Fibroblast of pulmonary artery (primary cell): ENCODE measurements around the gene ZNF410.
"Not testable (repeated sequence)": the region's sequence is repeated elsewhere in the genome, so short reads cannot be mapped to it uniquely, and the experiment has no call there.

Source experiments
- DNase-seq: peaks from one replicate; pipeline ENCODE4 v3.0.0-alpha.2; 2010; ENCODE audit warnings: low read depth
- H3K4me3 ChIP-seq: replicated peaks from 2 replicates; pipeline ENCODE4 v1.5.1; 2011; ENCODE audit warnings: low read depth, mild to moderate bottlenecking, control low read depth, low read length, moderate library complexity
- TF ChIP-seq, protein P1 (sequence below): IDR thresholded peaks from 2 replicates; pipeline ENCODE4 v1.5.1; 2011; ENCODE audit warnings: mild to moderate bottlenecking, control low read depth, low read length, inconsistent platforms; ENCODE audit errors: missing control alignments

ZNF410 gene

DNA sequence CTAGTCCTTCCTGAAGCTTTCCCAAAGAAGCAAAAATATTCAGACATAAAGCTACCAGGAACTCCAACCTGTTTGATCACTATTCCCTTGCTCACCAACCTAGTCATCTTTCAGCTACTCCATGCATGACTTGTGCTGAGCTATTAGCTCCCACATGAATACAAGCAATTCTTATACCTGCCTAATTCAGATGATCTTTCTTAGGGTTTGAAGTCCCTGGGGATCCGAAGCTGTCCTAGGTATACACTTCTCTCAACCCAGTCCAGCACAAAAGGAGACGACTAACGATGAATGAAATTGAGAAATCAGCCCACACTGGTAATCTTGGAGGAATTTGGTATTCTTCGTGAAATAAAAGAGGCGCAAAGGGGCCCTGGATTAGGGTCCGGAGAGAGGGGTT lies 35.7 kb upstream of the ZNF410 start:
- TF ChIP-seq, protein P1, sequence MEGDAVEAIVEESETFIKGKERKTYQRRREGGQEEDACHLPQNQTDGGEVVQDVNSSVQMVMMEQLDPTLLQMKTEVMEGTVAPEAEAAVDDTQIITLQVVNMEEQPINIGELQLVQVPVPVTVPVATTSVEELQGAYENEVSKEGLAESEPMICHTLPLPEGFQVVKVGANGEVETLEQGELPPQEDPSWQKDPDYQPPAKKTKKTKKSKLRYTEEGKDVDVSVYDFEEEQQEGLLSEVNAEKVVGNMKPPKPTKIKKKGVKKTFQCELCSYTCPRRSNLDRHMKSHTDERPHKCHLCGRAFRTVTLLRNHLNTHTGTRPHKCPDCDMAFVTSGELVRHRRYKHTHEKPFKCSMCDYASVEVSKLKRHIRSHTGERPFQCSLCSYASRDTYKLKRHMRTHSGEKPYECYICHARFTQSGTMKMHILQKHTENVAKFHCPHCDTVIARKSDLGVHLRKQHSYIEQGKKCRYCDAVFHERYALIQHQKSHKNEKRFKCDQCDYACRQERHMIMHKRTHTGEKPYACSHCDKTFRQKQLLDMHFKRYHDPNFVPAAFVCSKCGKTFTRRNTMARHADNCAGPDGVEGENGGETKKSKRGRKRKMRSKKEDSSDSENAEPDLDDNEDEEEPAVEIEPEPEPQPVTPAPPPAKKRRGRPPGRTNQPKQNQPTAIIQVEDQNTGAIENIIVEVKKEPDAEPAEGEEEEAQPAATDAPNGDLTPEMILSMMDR, result no peak
- DNase-seq, result peak; percentile 22
- H3K4me3 ChIP-seq, result peak overlapping the region; percentile 62

DNA sequence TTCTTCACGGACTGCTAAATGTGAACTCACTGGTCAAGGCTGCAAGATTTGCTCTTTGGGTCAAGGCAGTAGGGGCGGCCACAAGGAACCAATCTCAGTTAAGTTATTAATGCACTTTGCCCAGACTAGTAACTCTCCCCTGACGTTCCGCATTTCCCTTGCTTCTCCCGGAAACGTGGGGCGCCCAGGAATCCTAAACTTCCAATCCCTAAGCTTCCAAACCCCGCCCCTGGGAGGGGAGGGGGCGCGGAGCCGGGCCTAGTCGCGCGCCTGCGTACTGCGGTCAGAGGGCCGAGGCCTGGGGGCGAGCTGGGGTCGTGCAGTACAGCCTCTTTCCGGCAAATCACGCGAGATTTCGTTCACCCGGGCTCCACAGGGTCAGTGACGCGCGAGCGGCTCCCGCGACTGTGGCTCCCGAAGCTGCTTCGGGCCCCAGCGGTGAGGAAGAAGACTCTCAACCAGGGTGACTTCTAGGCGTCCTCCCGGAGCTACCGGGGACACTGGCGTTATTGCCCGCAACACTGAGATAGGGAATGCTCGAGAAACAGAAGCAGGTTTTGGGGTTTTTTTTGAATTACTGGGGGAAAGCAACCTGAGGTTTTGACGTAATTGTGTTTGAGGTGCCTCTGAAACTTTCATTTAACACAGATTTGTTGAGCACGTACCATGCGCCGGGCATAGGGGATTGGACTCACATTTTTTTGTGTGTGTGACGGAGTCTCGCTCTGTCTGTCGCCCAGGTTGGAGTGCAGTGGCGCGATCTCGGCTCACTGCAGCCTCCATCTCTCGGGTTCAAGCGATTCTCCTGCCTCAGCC lies 34.9 kb upstream of the ZNF410 start, which contains the start of gene PTGR2:
Gene PTGR2, plus strand, starts transcription at position 265 of the 816 bp plus-strand sequence. CDS start 7,032 bp downstream, outside the sequence.
- TF ChIP-seq, protein P1, result no peak

DNA sequence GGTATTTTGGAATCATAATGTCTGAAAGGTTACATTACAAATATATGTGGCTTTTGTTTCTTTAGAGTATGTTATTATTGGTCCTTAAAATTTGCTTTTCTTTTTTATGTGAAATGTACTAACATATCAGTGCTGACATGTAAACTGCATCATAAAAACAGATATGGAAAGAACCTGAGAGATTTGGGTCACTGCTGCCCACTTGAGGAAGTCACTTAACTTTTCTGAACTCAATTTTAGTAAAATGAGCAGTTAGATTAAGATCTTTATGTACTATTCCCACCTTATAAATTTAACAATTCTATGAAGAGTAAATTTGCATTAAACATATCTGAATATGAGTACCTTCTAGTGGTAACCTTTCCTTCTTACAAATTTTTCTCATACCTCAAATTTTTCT lies 27.5 kb upstream of the ZNF410 start:
- no peak overlapping the region for H3K4me3 ChIP-seq
- TF ChIP-seq, protein P1, result no peak
- peak; percentile 14 for DNase-seq

More for the DNA sequence above, 34.9 kb upstream of the ZNF410 start, which contains the start of gene PTGR2:
- peak; percentile 98 for DNase-seq
- H3K4me3 ChIP-seq, result peak within 1 kb of the TSS; percentile 62

DNA sequence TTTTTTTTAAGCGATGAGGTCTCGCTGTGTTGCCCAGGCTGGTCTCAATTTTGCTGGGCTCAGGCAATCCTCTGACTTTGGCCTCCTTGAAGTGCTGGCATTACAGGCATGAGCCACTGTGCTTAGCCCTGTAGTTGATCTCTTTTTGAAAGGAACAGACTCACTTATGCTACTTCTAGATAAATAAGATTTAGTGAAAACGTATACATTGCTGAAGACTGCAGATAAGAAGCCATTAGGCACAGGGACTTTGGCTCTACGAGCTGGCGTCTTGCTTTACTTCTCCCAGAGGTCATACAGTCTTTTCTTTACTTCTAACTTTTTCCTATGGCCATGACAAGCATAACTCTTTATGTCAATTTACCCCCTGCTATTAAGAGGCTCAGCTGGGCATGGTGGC lies 25.6 kb upstream of the ZNF410 start:
- TF ChIP-seq, protein P1, result no peak

DNA sequence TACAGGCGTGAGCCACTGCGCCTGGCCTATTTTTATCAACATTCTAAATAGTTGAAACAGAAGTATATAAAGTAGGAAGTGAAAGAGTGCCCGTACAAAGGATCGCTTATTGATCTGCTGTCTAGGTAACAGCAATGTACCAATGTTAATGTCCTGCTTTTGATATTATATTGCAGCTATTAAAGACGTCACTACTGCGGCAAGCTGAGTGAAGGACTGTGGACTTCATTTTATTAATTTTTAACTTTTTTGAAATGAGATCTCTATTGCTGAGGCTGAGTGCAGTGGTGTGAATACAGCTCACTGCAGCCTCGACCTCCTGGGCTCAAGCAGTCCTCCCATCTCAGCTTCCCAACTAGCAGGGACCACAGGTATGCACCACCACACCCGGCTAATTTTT lies 24.2 kb upstream of the ZNF410 start:
- H3K4me3 ChIP-seq, result no peak overlapping the region
- no peak for DNase-seq
- TF ChIP-seq, protein P1, result no peak

More for the DNA sequence above, 25.6 kb upstream of the ZNF410 start:
- H3K4me3 ChIP-seq, result no peak overlapping the region
- DNase-seq, result no peak

DNA sequence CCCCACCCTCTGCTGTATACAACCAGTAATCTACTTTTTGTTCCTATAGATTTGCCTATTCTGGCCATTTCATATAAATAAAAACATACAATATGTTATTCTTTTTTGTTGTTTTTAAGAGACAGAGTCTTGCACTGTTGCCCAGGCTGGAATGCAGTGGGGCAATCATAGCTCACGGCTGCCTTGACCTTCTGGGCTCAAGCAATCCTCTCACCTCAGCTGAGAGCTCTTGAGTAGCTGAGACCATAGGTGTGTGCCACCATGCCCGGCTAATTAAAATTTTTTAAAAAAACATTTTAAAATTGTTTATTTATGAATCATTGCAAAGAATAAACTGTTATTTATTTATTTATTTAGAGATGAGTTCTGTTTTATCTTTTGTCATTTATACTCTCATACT lies 23.4 kb upstream of the ZNF410 start:
- H3K4me3 ChIP-seq, result no peak overlapping the region
- no peak for DNase-seq
- TF ChIP-seq, protein P1, result no peak

DNA sequence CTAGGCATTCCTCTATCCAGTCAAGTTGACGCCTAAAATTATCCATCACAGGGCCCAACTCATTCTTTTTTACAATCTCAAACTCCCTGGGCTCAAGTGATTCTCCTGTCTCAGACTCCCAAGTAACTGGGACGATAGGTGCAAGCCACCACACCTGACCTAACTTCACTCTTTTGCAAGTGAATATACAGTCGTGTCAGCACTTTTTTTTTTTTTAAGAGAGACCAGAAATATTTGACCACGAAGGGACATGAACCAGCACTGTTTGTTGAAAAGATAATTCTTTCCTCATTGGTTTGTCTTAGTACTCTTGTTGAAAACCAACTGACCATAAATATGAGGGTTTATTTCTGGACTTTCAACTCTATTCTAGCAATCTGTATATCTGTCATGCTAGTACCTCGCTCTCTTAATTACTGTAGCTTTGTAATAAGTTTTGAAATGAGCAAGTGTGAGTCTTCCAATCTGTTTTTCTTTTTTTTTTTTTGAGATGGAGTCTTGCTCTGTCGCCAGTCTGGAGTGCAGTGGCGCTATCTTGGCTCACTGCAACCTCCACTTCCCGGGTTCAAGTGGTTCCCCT lies 21.0 kb upstream of the ZNF410 start:
- DNase-seq, result no peak
- TF ChIP-seq, protein P1, result no peak
- H3K4me3 ChIP-seq, result no peak overlapping the region

DNA sequence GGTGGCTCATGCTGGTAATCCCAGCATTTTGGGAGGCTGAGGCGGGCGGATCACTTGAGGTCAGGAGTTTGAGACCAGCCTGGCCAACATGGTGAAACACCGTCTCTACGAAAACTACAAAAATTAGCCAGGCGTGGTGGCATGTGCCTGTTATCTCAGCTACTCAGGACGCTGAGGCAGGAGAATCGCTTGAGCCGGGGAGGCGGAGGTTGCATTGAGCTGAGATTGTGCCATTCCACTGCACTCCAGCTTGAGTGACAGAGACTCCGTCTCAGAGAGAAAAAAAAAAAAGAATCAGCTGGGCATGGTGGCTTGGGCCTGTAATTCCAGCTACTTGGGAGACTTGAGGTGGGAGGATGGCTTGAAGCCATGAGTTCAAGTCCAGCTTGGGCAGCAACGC lies 16.9 kb upstream of the ZNF410 start:
- not testable (repeated sequence) for DNase-seq, H3K4me3 ChIP-seq
